Measurements from ENCODE around the gene SLC35G1.

SLC35G1 gene

DNA sequence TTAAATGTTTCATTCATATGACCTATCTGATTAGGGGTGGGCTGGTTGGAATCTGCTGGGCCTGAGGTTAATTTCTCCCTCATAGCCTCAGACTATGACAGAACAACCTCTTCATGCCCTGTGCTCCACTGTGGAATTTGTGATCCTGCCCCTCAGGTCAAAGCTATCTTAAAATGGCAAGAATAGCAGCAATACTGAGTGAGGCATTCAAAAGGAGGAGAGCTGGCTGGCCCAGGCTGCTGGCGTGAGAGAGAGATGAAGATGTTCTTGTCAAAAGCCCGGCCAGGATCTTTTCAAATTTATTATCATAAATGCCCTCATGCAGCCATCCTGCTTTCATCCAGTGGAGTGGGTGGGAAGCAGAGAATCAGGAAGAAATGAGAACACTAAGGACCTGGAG, 58.1 kb downstream of the SLC35G1 start:
- H3K4me1 ChIP-seq (ENCODE audit: control insufficient read depth, insufficient read depth, low read length) = no peaks in the 10 kb centered on the region
- H3K36me3 ChIP-seq (ENCODE audit: control insufficient read depth, insufficient read depth, low read length) = no peaks in the 10 kb centered on the region
- H3K9ac ChIP-seq (ENCODE audit: low read depth, low read length) = no peak overlapping the region
- H3K9me3 ChIP-seq (ENCODE audit: control insufficient read depth, insufficient read depth, low read length) = no peaks in the 10 kb centered on the region
- H3K27ac ChIP-seq (ENCODE audit: low read depth, low read length) = no peak overlapping the region
- H3K4me3 ChIP-seq (ENCODE audit: low read depth, low read length) = no peak overlapping the region
- no peaks in the 10 kb centered on the region for H3K27me3 ChIP-seq (ENCODE audit: control insufficient read depth, insufficient read depth, low read length)

All from HUES48 (cell line).